Smooth muscle cell (in vitro differentiated cells): ENCODE data around the gene ENAH. TPM values are rescaled to one million over a fixed set of nuclear protein-coding genes. Genes with fewer than 3 reads are reported as not detected.

ENCODE experiments used
- DNase-seq: peaks from one replicate; lab custom pipeline; 2025; ENCODE audit not compliant: unreplicated experiment; lab: John Stamatoyannopoulos, UW
- H2AFZ ChIP-seq: fragments of 200-600 bp; sonication (generic); 2 replicates; pipeline ENCODE4 v1.6.0; 2016; ENCODE audit warnings: antibody characterized with exemption, low read depth, mild to moderate bottlenecking
- H3F3A ChIP-seq: fragments of 200-600 bp; sonication (generic); 2 replicates; pipeline ENCODE4 v1.6.0; 2017; ENCODE audit warnings: antibody characterized with exemption, low read depth
- H3K27ac ChIP-seq: fragments of 200-600 bp; sonication (generic); 2 replicates; pipeline ENCODE4 v1.5.1; 2016; ENCODE audit warnings: low read depth, mild to moderate bottlenecking
- H3K27me3 ChIP-seq: fragments of 200-600 bp; sonication (generic); 2 replicates; pipeline ENCODE4 v1.6.1; 2016; ENCODE audit warnings: low read depth, mild to moderate bottlenecking
- H3K36me3 ChIP-seq: fragments of 200-600 bp; sonication (generic); 2 replicates; pipeline ENCODE4 v1.5.1; 2016; ENCODE audit warnings: low read depth
- H3K4me1 ChIP-seq: fragments of 200-600 bp; sonication (generic); 2 replicates; pipeline ENCODE4 v1.5.1; 2016; ENCODE audit warnings: low read depth
- H3K4me2 ChIP-seq: fragments of 200-600 bp; sonication (generic); 2 replicates; pipeline ENCODE4 v1.6.0; 2016; ENCODE audit warnings: mild to moderate bottlenecking
- H3K4me3 ChIP-seq: fragments of 200-600 bp; sonication (generic); 2 replicates; pipeline ENCODE4 v1.5.1; 2016; ENCODE audit warnings: mild to moderate bottlenecking
- H3K79me2 ChIP-seq: fragments of 200-600 bp; sonication (generic); 2 replicates; pipeline ENCODE4 v1.6.0; 2016; ENCODE audit warnings: low read depth, mild to moderate bottlenecking
- H3K9ac ChIP-seq: fragments of 200-600 bp; sonication (generic); 2 replicates; pipeline ENCODE4 v1.6.0; 2016; ENCODE audit warnings: low read depth
- H3K9me3 ChIP-seq: fragments of 200-600 bp; sonication (generic); replicated peaks from 2 replicates; pipeline ENCODE4 v1.5.1; 2016; ENCODE audit warnings: low read depth
- H4K20me1 ChIP-seq: fragments of 200-600 bp; sonication (generic); 2 replicates; pipeline ENCODE4 v1.6.0; 2016; ENCODE audit warnings: low read depth
- WGBS: methylation state at CpG from one replicate; pipeline ENCODE4 v1.1.7; 2016; ENCODE audit warnings: low lambda C conversion rate; 5-methylcytosine and 5-hydroxymethylcytosine counted together
- polyA plus RNA-seq: library from polyadenylated mRNA; unstranded; fragments of >200 nt; fragmentation: Nextera tagmentation; extraction: Ambion mirVana; gene quantifications from 2 replicates; pipeline ENCODE4 v1.2.1, GENCODE V29; 2016
- total RNA-seq: library from RNA; depleted of rRNA; stranded (reverse); fragments of >200 nt; gene quantifications from 2 replicates; pipeline ENCODE4 v1.2.3, GENCODE V29; 2014
- TF ChIP-seq, protein P1 (sequence below): fragments of 200-600 bp; sonication (generic); IDR thresholded peaks from 2 replicates; pipeline ENCODE4 v1.5.1; 2017; ENCODE audit warnings: borderline replicate concordance, mild to moderate bottlenecking, antibody characterized with exemption; ENCODE audit not compliant: insufficient read depth, poor library complexity, severe bottlenecking

Gene ENAH
- total and polyA plus RNA-seq, 2 experiments from 2014 or later: 39.3 to 147 TPM

DNA sequence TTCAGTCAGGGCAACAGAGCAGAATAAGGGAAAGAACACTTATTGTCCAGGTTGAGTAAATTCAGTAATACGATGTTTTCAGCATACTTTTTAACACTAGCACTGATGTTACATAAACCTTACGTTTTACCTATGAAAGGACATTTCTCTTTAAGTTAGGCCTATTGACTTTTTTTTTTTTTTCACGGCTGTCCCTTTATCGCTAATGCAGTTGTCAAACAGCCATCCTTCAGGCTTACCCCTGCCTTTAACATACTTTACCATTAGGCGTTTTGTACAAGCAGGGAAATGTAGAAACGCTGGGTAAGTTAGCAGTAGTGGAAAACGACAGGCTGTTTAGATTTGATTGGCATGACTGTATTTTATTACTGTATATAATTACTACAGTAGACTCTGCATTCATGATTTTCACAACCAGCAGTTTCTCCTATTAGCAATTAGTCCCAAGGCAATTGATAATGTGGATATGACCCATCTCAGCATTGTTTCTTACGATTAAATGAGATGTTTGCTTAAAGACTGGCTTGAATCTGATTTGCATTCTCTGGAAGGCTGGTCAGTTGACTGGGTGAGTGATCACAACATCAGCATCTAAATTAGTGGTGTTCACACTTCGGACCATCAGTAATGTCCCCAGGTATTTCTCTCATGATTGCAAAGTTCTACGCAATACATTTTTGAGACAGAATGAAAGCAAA is 115.2 kb downstream of the ENAH start:
- Histone ChIP-seq H3K36me3 (no peaks in the 10 kb centered on the region), H3K4me2 (no peak overlapping the region), H3K27me3 (no peaks in the 10 kb centered on the region), H3K79me2 (peaks cover 100% of the 10 kb centered on the region), H3K4me1 (peaks cover 20% of the 10 kb centered on the region), H3F3A (no peaks in the 10 kb centered on the region), H3K9ac (no peak overlapping the region), H3K4me3 (no peak overlapping the region), H3K27ac (no peak overlapping the region), H2AFZ (no peak overlapping the region), H3K9me3 (no peaks in the 10 kb centered on the region), H4K20me1 (peaks cover 100% of the 10 kb centered on the region)
- DNase-seq: no peak
- whole genome bisulfite sequencing: 61% methylated on average over 10 of the region's 10 CpGs
- TF ChIP-seq, protein P1, sequence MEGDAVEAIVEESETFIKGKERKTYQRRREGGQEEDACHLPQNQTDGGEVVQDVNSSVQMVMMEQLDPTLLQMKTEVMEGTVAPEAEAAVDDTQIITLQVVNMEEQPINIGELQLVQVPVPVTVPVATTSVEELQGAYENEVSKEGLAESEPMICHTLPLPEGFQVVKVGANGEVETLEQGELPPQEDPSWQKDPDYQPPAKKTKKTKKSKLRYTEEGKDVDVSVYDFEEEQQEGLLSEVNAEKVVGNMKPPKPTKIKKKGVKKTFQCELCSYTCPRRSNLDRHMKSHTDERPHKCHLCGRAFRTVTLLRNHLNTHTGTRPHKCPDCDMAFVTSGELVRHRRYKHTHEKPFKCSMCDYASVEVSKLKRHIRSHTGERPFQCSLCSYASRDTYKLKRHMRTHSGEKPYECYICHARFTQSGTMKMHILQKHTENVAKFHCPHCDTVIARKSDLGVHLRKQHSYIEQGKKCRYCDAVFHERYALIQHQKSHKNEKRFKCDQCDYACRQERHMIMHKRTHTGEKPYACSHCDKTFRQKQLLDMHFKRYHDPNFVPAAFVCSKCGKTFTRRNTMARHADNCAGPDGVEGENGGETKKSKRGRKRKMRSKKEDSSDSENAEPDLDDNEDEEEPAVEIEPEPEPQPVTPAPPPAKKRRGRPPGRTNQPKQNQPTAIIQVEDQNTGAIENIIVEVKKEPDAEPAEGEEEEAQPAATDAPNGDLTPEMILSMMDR: no peak

DNA sequence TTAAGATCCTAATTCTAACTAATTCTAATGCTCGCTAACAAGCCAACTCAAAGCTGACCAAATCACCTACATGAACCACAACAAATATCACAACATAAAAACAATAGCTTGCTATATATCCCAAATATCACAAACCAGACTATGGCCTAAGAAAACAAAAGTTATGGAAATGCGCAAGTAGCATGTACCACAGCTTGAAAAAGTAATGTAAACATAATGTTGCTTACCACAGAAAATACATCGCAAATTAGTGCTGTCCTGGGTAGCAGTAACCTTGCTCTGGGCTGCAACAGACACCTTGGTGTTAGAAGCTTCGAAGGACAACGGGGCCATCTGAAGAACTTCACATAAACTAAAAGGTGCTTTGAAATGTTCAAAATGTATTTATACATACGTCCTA is 117.6 kb downstream of the ENAH start:
- peaks cover 100% of the 10 kb centered on the region for H3K79me2 ChIP-seq
- TF ChIP-seq, protein P1: no peak

DNA sequence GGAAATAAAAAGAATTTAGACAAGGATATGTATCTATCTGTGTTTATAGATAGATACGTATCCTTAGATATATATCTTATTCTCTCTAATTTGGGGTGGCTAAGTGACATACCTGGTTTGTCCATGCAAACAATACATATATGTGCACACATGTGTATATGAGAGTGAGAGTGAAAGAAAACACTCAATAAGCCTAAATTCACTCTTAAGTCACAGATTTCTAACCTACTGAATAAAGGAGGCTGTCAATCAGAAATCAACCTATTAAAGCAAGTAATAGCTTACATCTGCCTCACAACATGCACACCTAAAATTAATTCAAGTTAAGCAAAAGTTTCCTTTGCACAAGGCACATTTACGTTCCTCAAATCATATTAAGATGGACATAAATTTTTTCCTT is 118.2 kb downstream of the ENAH start:
- Histone ChIP-seq H3K4me2 (no peak overlapping the region), H3K79me2 (peaks cover 100% of the 10 kb centered on the region), H3K9me3 (no peaks in the 10 kb centered on the region), H3F3A (no peaks in the 10 kb centered on the region), H3K27ac (no peak overlapping the region), H3K9ac (no peak overlapping the region), H3K4me1 (peaks cover 23% of the 10 kb centered on the region), H3K27me3 (no peaks in the 10 kb centered on the region), H4K20me1 (peaks cover 99% of the 10 kb centered on the region), H3K36me3 (no peaks in the 10 kb centered on the region), H2AFZ (no peak overlapping the region), H3K4me3 (no peak overlapping the region)
- no peak for DNase-seq
- WGBS: 94% methylated on average over 2 of the region's 2 CpGs
- TF ChIP-seq, protein P1: no peak

More for the DNA sequence above, 117.6 kb downstream of the ENAH start:
- H3K27ac ChIP-seq: no peak overlapping the region
- H3K4me3 ChIP-seq: no peak overlapping the region
- DNase-seq: no peak
- no peak overlapping the region for H3K9ac ChIP-seq
- H3F3A ChIP-seq: no peaks in the 10 kb centered on the region
- no peak overlapping the region for H3K4me2 ChIP-seq
- H4K20me1 ChIP-seq: peaks cover 100% of the 10 kb centered on the region
- H3K9me3 ChIP-seq: no peaks in the 10 kb centered on the region
- 89% methylated on average over 6 of the region's 6 CpGs for WGBS
- no peak overlapping the region for H2AFZ ChIP-seq
- no peaks in the 10 kb centered on the region for H3K27me3 ChIP-seq
- no peaks in the 10 kb centered on the region for H3K36me3 ChIP-seq
- H3K4me1 ChIP-seq: peaks cover 23% of the 10 kb centered on the region

DNA sequence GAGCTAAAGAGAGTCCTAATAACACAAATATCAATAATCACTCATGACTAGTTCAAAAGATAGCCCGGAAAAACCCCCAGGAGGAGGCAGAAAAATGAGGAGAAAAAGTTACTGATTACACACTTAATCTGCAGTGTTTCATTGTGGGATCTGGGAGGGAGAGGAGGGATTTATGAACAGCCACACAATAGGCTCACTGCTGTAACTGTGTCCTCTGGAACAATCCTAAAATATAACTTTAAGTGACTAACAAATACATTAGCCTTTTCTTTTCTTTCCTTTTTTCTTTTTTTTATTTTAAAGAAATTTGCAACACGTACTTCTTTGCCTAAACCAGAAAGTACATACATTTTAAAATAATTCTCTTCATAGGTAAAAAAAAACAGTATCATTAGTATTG is 118.8 kb downstream of the ENAH start:
- TF ChIP-seq, protein P1: no peak
- no peak for DNase-seq
- H3K4me3 ChIP-seq: no peak overlapping the region
- H3F3A ChIP-seq: no peaks in the 10 kb centered on the region
- H3K9ac ChIP-seq: no peak overlapping the region
- H3K27ac ChIP-seq: no peak overlapping the region
- peaks cover 99% of the 10 kb centered on the region for H3K79me2 ChIP-seq
- H3K36me3 ChIP-seq: no peaks in the 10 kb centered on the region
- no peaks in the 10 kb centered on the region for H3K9me3 ChIP-seq
- peaks cover 23% of the 10 kb centered on the region for H3K4me1 ChIP-seq
- no peaks in the 10 kb centered on the region for H3K27me3 ChIP-seq
- WGBS: 75% methylated on average over 2 of the region's 2 CpGs
- H3K4me2 ChIP-seq: no peak overlapping the region
- H2AFZ ChIP-seq: no peak overlapping the region
- peaks cover 99% of the 10 kb centered on the region for H4K20me1 ChIP-seq
